ENCODE data around the gene SFI1. TPM values are rescaled to one million over a fixed set of nuclear protein-coding genes. Genes with fewer than 3 reads are reported as not detected.

SFI1 gene
- total and polyA plus RNA-seq, 2 of the 8 experiments (the other 6 are each of a cell fraction or from before 2014, with no cell fraction given), result 10.4 to 30.1 TPM

GRCh38 chr22:31620756-31621480 is 124.6 kb downstream of the SFI1 start (continued):
- TF ChIP-seq SUZ12 (IDR thresholded peaks at IDR 0.05; ENCODE audit: low read length) (no peak), CHD1 (IDR thresholded peaks at IDR 0.05; ENCODE audit: low read depth, low read length) (no peak), NRF1 (IDR thresholded peaks at IDR 0.05; ENCODE audit: low read depth, low read length) (no peak), RNF2 (IDR thresholded peaks at IDR 0.05; ENCODE audit: borderline replicate concordance, low read depth, low read length, missing control alignments, poor library complexity, severe bottlenecking) (no peak), YY1 (IDR thresholded peaks at IDR 0.05; ENCODE audit: low read depth, low read length) (no peak), JUN (IDR thresholded peaks at IDR 0.05; ENCODE audit: low read depth, low read length) (no peak), CTCF (IDR thresholded peaks at IDR 0.05; ENCODE audit: control extremely low read depth in 1 of 3, insufficient read depth in 1 of 3, low read depth in 1 of 3, low read length in 3 of 3) (no peak), TAF1 (IDR thresholded peaks at IDR 0.05; ENCODE audit: low read depth, low read length) (no peak)
